ENCODE data around the gene RAB30.

The RAB30 gene

GRCh38 chr11:83037877-83038276, 33.8 kb downstream of the RAB30 start:
- H3K36me3 ChIP-seq (ENCODE audit: insufficient read depth), result no peaks in the 10 kb centered on the region
- no peaks in the 10 kb centered on the region for H3K79me2 ChIP-seq (ENCODE audit: insufficient read depth, low read depth)
- no peaks in the 10 kb centered on the region for H3K27me3 ChIP-seq (ENCODE audit: insufficient read depth, low read depth)
- H2AFZ ChIP-seq (ENCODE audit: low read depth), result no peak overlapping the region
- no peak overlapping the region for H3K4me2 ChIP-seq
- H3K4me3 ChIP-seq (IDR thresholded peaks at IDR 0.05; ENCODE audit: insufficient read depth, low read depth, low read length), result no peak overlapping the region
- no peaks in the 10 kb centered on the region for H4K20me1 ChIP-seq (ENCODE audit: insufficient read depth)
- H3K9ac ChIP-seq, result no peak overlapping the region
- H3K4me1 ChIP-seq (ENCODE audit: low read depth, poor library complexity, severe bottlenecking), result peaks cover 24% of the 10 kb centered on the region
- no peak overlapping the region for H3K27ac ChIP-seq
- TF ChIP-seq CTCF (conservative IDR thresholded peaks at IDR 0.05; ENCODE audit: low read depth, low read length), result no peak

DNA sequence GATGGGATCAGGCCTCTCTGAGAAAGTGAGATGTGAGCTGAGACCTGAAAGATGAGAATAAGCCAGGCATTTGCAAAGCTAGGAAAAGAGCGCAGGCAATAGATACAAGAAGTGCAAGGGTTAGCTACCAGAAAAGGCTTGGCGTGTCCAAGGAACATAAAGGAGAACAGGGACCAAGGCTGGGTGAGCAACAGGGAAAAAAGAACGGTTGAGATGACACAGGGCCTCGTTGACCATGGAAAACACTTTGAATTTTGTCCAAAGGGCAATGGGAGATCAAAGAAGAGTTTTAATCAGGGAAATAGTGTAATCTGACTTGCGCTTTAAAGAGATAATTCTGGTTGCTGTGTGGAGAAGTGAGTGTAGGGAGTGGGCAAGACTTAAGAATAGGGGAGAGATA, 35.0 kb downstream of the RAB30 start:
- Histone ChIP-seq H3K4me3 (IDR thresholded peaks at IDR 0.05; ENCODE audit: insufficient read depth, low read depth, low read length) (no peak overlapping the region), H3K9ac (no peak overlapping the region), H3K27ac (no peak overlapping the region), H3K27me3 (ENCODE audit: insufficient read depth, low read depth) (no peaks in the 10 kb centered on the region), H3K36me3 (ENCODE audit: insufficient read depth) (no peaks in the 10 kb centered on the region), H4K20me1 (ENCODE audit: insufficient read depth) (no peaks in the 10 kb centered on the region), H2AFZ (ENCODE audit: low read depth) (no peak overlapping the region), H3K79me2 (ENCODE audit: insufficient read depth, low read depth) (peaks cover 9% of the 10 kb centered on the region), H3K4me1 (ENCODE audit: low read depth, poor library complexity, severe bottlenecking) (peaks cover 35% of the 10 kb centered on the region), H3K4me2 (no peak overlapping the region)
- no peak for TF ChIP-seq CTCF (conservative IDR thresholded peaks at IDR 0.05; ENCODE audit: low read depth, low read length)

DNA sequence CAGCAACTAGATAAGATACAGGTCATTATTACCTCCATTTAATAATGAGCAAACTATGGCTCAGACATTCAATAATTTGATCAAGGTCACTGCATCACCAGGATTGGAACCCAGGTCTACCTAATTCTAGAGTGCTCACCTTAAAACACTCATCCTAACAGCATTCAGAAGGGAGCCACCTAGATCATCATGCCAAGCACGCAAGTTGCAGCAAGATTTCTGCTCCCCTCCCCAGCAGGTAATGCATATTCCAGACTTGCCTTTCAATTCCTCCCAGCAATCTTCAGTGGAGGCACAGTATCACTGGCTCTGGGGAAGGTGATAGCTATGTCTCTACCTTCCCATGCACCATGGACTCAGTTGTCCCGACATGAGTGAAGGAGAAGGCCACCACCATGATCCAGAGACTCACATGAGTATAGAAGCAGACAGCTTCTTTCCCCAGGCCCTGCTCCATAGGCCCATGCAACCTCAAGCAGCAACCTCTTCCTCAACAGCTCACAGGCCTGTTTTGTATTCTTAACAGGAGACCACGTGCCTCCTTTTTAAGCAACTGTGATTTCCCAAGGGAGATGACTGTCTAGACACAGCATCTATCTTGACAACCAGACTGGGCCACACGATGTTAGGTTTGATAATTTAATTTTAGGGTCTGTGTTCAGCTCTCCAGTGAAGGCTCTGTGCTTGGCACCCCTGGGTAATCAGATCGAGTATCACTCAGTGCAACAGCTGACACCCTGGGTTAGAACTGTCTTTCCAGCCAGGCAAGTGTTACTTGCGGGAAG, 36.4 kb downstream of the RAB30 start:
- Histone ChIP-seq H3K27me3 (ENCODE audit: insufficient read depth, low read depth) (no peaks in the 10 kb centered on the region), H3K9ac (no peak overlapping the region), H3K4me3 (IDR thresholded peaks at IDR 0.05; ENCODE audit: insufficient read depth, low read depth, low read length) (no peak overlapping the region), H3K79me2 (ENCODE audit: insufficient read depth, low read depth) (peaks cover 11% of the 10 kb centered on the region), H3K36me3 (ENCODE audit: insufficient read depth) (no peaks in the 10 kb centered on the region), H3K4me2 (no peak overlapping the region), H3K27ac (no peak overlapping the region), H4K20me1 (ENCODE audit: insufficient read depth) (no peaks in the 10 kb centered on the region), H3K4me1 (ENCODE audit: low read depth, poor library complexity, severe bottlenecking) (peaks cover 37% of the 10 kb centered on the region), H2AFZ (ENCODE audit: low read depth) (no peak overlapping the region)
- TF ChIP-seq CTCF (conservative IDR thresholded peaks at IDR 0.05; ENCODE audit: low read depth, low read length), result no peak

DNA sequence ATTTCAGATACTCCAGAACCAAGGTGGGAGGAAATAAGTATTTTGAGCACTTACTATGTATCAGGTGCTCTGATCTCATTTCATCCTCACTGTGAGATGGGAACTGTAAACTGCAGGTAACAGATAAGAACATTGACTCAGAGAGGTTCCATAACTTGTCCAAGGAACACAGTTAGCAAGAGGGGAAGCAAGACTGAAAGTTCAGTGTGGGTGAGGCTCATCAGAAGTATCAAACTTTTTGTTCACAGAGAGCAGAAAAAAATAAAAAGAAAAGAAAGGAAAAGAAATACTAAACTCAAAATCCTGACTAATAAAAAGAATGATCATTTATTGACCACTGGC, 37.1 kb downstream of the RAB30 start:
- H4K20me1 ChIP-seq (ENCODE audit: insufficient read depth), result no peaks in the 10 kb centered on the region
- peaks cover 11% of the 10 kb centered on the region for H3K79me2 ChIP-seq (ENCODE audit: insufficient read depth, low read depth)
- H3K4me3 ChIP-seq (IDR thresholded peaks at IDR 0.05; ENCODE audit: insufficient read depth, low read depth, low read length), result no peak overlapping the region
- H3K4me2 ChIP-seq, result peak overlapping the region; percentile 67; the same call in 1 of the 2 replicates
- H3K27me3 ChIP-seq (ENCODE audit: insufficient read depth, low read depth), result no peaks in the 10 kb centered on the region
- H3K9ac ChIP-seq, result no peak overlapping the region
- TF ChIP-seq CTCF (conservative IDR thresholded peaks at IDR 0.05; ENCODE audit: low read depth, low read length), result no peak
- H3K27ac ChIP-seq, result peak overlapping the region; percentile 35; the same call in 1 of the 2 replicates
- peaks cover 37% of the 10 kb centered on the region for H3K4me1 ChIP-seq (ENCODE audit: low read depth, poor library complexity, severe bottlenecking)
- no peak overlapping the region for H2AFZ ChIP-seq (ENCODE audit: low read depth)
- H3K36me3 ChIP-seq (ENCODE audit: insufficient read depth), result no peaks in the 10 kb centered on the region

Data from KMS-11 (cell line).